ENCODE data around the gene WDR64.

- no peak for TF ChIP-seq EZH2 (IDR thresholded peaks at IDR 0.05; ENCODE audit: borderline replicate concordance, low read depth, low read length, severe bottlenecking)
- no peak for TF ChIP-seq CTCF (IDR thresholded peaks at IDR 0.05; ENCODE audit: extremely low read depth in 1 of 2, insufficient read depth in 1 of 2, low read depth in 1 of 2, low read length in 2 of 2)
These were observed 21.6 kb upstream of the WDR64 start for GRCh38 chr1:241630476-241630875.

Data from endothelial cell of umbilical vein (primary cell).